Nephron progenitor cell (in vitro differentiated cells): ENCODE data around the gene GUSB.
A peak's percentile ranks its signal among the peaks of the same experiment; 100 is the strongest.
"Not testable (repeated sequence)": the region's sequence is repeated elsewhere in the genome, so short reads cannot be mapped to it uniquely, and the experiment has no call there.

Experiments
- DNase-seq: peaks from one replicate; pipeline ENCODE4 v3.0.0; 2021
- H3K27ac Mint-ChIP-seq: 2 replicates; pipeline ENCODE4 v1.8.0; 2021; ENCODE audit warnings: mild to moderate bottlenecking, moderate library complexity, mixed read lengths
- H3K27me3 Mint-ChIP-seq: 2 replicates; pipeline ENCODE4 v1.8.0; 2021; ENCODE audit warnings: mild to moderate bottlenecking, low read depth, mixed read lengths; ENCODE audit not compliant: poor library complexity
- H3K36me3 Mint-ChIP-seq: 2 replicates; pipeline ENCODE4 v1.8.0; 2021; ENCODE audit warnings: low read depth, mixed read lengths
- H3K4me1 Mint-ChIP-seq: 2 replicates; pipeline ENCODE4 v1.8.0; 2021; ENCODE audit warnings: mixed read lengths
- H3K4me3 Mint-ChIP-seq: 2 replicates; pipeline ENCODE4 v1.8.0; 2021; ENCODE audit warnings: mild to moderate bottlenecking, moderate library complexity, mixed read lengths
- H3K9me3 Mint-ChIP-seq: 2 replicates; pipeline ENCODE4 v1.8.0; 2021; ENCODE audit warnings: mild to moderate bottlenecking, moderate library complexity, mixed read lengths
- CTCF ChIP-seq: fragments of 200-600 bp; sonication (generic); IDR thresholded peaks from 2 replicates; pipeline ENCODE4 v1.5.0; 2021; ENCODE audit warnings: antibody characterized with exemption

Gene GUSB

DNA sequence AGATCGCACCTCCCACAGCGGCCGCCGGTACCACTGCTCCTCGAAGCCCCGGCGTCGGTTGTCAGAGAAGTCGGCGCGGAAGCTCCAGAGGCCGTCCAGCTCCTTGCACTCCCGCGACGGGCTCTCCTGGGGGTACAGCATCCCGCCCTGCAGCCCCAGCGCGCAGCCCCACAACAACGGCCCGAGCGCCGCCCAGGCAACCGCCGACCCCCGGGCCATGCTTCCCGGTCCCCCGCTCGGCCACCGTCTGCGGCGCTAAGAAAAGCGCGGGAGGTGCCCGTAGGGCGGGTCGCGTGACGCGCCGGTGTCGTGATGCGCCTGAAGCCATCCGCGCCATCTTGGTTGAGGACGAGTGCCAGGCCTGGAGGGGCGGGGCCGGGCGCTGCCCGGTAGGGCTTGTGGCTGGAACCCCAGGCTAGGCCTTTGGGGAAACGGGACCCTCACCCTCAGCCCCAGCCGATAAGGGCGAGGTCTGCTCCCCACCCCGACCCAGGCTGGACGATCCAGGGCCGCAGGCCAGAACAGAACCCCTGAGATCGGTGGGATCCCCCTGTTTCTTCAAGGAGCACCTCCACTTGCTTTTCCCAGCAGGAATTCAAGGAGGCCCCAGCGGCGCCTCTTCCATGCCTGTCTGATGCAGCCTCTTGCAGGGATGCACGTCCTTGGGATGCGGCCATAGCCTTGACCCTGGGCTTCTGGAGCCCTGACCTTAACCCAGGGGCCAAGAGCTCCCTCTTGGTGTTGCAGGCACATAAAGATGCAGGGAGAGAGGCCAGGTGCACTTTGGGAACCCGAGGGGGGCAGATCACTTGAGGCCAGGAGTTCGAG, at the start of gene GUSB:
TSS of gene GUSB (minus strand) at position 249 of the 828 bp plus-strand sequence. CDS start at position 219, 30 bp downstream.
- TF ChIP-seq CTCF: no peak
- peaks cover 11% of the 10 kb centered on the region for H3K36me3 Mint-ChIP-seq
- no peak within 1 kb of the TSS for H3K27ac Mint-ChIP-seq
- peaks cover 10% of the 10 kb centered on the region for H3K4me1 Mint-ChIP-seq
- DNase-seq: peak; percentile 92
- H3K9me3 Mint-ChIP-seq: no peaks in the 10 kb centered on the region
- H3K4me3 Mint-ChIP-seq: peak within 1 kb of the TSS; percentile 79
- no peaks in the 10 kb centered on the region for H3K27me3 Mint-ChIP-seq

DNA sequence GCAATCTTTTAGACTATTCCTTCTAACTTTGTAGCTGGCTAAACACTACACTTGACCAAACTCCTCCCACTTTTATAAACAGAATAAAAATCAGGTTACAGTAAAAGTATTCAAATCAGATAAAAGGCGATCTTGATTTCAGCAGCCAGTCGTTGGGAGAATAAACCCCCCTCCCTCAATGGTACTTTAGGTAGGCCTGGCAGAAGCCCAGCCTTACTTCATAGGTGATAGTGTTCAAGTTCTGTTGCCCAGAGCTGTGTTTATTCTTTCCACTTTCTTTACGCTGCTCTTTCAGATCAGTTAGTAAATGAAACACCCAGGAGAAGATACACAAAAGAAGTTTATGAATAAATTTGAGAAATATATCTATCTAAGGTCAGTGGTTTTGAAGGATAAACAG, 46.3 kb upstream of the GUSB start:
- DNase-seq, H3K27ac Mint-ChIP-seq, H3K4me1 Mint-ChIP-seq, H3K36me3 Mint-ChIP-seq, H3K4me3 Mint-ChIP-seq, H3K9me3 Mint-ChIP-seq: not testable (repeated sequence)
- peaks cover 31% of the 10 kb centered on the region for H3K27me3 Mint-ChIP-seq

GRCh38 chr7:66016131-66016461, 34.1 kb upstream of the GUSB start:
- Mint-ChIP-seq H3K36me3 (no peaks in the 10 kb centered on the region), H3K4me1 (no peaks in the 10 kb centered on the region), H3K27me3 (peaks cover 16% of the 10 kb centered on the region), H3K9me3 (no peaks in the 10 kb centered on the region), H3K27ac (no peak overlapping the region), H3K4me3 (no peak overlapping the region)
- no peak for DNase-seq
- TF ChIP-seq CTCF: no peak

DNA sequence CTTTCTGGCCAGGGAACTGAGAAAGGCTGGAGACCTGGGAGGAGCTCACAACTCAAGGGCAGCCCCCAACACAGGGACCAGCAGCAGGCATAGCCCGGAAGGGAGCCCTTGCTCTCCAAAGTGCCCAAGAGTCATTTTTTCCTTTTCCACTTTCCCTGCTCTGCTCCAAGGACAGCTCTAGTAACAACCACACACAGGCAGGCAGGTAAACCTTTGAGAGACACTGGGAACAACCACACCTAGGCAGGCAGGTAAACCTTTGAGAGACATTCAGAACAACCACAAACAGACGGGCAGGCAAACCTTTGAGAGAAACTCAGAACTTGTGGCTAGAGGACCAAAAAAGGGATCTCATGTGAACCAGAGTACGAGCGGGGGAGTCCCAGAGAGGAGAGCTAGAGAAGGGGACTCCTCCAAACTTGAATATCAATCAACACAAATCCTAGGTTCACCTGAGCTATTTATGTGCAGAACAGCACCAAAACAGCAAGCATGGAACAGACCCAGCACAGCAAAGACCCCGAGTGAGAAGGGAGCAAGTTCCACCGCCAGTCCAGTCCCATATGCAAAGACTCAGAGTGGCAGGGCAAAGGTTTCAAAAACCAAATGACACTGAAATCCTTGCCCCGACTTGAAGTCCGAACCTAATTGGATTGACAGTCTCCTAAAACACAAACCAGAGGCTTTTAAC, 33.6 kb upstream of the GUSB start:
- no peak for TF ChIP-seq CTCF
- no peak for DNase-seq
- H3K27me3 Mint-ChIP-seq: peaks cover 14% of the 10 kb centered on the region
- no peaks in the 10 kb centered on the region for H3K9me3 Mint-ChIP-seq
- no peaks in the 10 kb centered on the region for H3K36me3 Mint-ChIP-seq
- no peak overlapping the region for H3K27ac Mint-ChIP-seq
- no peaks in the 10 kb centered on the region for H3K4me1 Mint-ChIP-seq
- H3K4me3 Mint-ChIP-seq: no peak overlapping the region

DNA sequence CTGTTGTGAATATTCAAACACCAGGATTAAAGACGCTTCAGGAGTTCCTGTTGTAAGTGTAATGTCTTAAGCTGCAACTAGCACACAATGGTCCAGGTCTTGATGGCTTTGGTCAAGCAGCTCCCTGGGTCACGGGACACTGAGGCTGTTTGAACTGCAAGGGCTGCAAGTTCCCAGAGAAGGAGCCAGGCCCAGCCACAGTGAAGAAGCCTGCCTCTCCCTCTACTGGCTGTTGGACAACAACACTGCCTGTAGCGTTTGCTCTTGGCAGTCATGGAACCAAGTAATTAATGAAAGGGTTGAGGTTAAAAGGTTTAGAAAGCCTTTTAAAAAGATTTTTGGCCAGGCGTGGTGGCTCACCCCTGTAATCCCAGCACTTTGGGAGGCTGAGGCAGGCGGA, 31.9 kb upstream of the GUSB start:
- H3K4me3 Mint-ChIP-seq: no peak overlapping the region
- no peak for TF ChIP-seq CTCF
- peaks cover 3% of the 10 kb centered on the region for H3K9me3 Mint-ChIP-seq
- no peak for DNase-seq
- peaks cover 18% of the 10 kb centered on the region for H3K27me3 Mint-ChIP-seq
- no peak overlapping the region for H3K27ac Mint-ChIP-seq
- H3K4me1 Mint-ChIP-seq: peaks cover 3% of the 10 kb centered on the region
- no peaks in the 10 kb centered on the region for H3K36me3 Mint-ChIP-seq

GRCh38 chr7:66007232-66007631, 25.2 kb upstream of the GUSB start:
- peaks cover 12% of the 10 kb centered on the region for H3K27me3 Mint-ChIP-seq
- H3K36me3 Mint-ChIP-seq: no peaks in the 10 kb centered on the region
- no peak for TF ChIP-seq CTCF
- H3K4me1 Mint-ChIP-seq: peaks cover 33% of the 10 kb centered on the region
- peaks cover 3% of the 10 kb centered on the region for H3K9me3 Mint-ChIP-seq
- H3K27ac Mint-ChIP-seq: no peak overlapping the region
- no peak overlapping the region for H3K4me3 Mint-ChIP-seq
- DNase-seq: no peak

GRCh38 chr7:66005115-66005671, 23.2 kb upstream of the GUSB start:
- not testable (repeated sequence) for DNase-seq, H3K9me3 Mint-ChIP-seq, H3K4me3 Mint-ChIP-seq, H3K27me3 Mint-ChIP-seq, H3K36me3 Mint-ChIP-seq
- Mint-ChIP-seq H3K4me1 (peaks cover 33% of the 10 kb centered on the region), H3K27ac (peak overlapping the region; percentile 52)

GRCh38 chr7:66000823-66001417, 18.9 kb upstream of the GUSB start:
- not testable (repeated sequence) for H3K9me3 Mint-ChIP-seq, H3K4me3 Mint-ChIP-seq, H3K27me3 Mint-ChIP-seq, H3K36me3 Mint-ChIP-seq, H3K27ac Mint-ChIP-seq, DNase-seq
- peaks cover 13% of the 10 kb centered on the region for H3K4me1 Mint-ChIP-seq

- H3K4me3 Mint-ChIP-seq, H3K27ac Mint-ChIP-seq, H3K9me3 Mint-ChIP-seq, H3K27me3 Mint-ChIP-seq, H3K36me3 Mint-ChIP-seq, H3K4me1 Mint-ChIP-seq, DNase-seq: not testable (repeated sequence)
Measured at GRCh38 chr7:65994984-65995383, 13.0 kb upstream of the GUSB start.
